Mucosa of gallbladder (tissue), 1 donor: ENCODE results near the gene CD9. TPM values are rescaled to one million over a fixed set of nuclear protein-coding genes. Genes with fewer than 3 reads are reported as not detected.

Experiments used
- DNase-seq: peaks from one replicate; pipeline ENCODE4 v3.0.0-alpha.2; 2020; ENCODE audit warnings: low spot score
- total RNA-seq: library from RNA; stranded (reverse); gene quantifications from one replicate; pipeline ENCODE4 v1.2.1, GENCODE V29; 2021
- donor health status: DM: no; HTN: no; CAD: no.

Gene CD9
- total RNA-seq, 1 donor from 2014 or later = 139 TPM

- DNase-seq = no peak
Measured at GRCh38 chr12:6221146-6221545, 20.9 kb downstream of the CD9 start.

GRCh38 chr12:6222078-6222654 is 22.0 kb downstream of the CD9 start:
- DNase-seq = peak; percentile 72

GRCh38 chr12:6223545-6223944 is 23.3 kb downstream of the CD9 start:
- no peak for DNase-seq

- DNase-seq = no peak
Measured at GRCh38 chr12:6224550-6224949, 24.4 kb downstream of the CD9 start.

- DNase-seq = no peak
Measured at GRCh38 chr12:6225630-6226001, 25.4 kb downstream of the CD9 start.

GRCh38 chr12:6226002-6226678 is 25.9 kb downstream of the CD9 start:
- DNase-seq = peak; percentile 72

- no peak for DNase-seq
Measured at GRCh38 chr12:6226679-6227051, 26.5 kb downstream of the CD9 start.

- no peak for DNase-seq
Measured at GRCh38 chr12:6228535-6229223, 28.5 kb downstream of the CD9 start.

- DNase-seq = peak; percentile 58
Measured at GRCh38 chr12:6229224-6230218, 29.3 kb downstream of the CD9 start.

GRCh38 chr12:6230321-6231110 is 30.3 kb downstream of the CD9 start:
- peak; percentile 59 for DNase-seq

- no peak for DNase-seq
Measured at GRCh38 chr12:6231359-6232268, 31.4 kb downstream of the CD9 start.

GRCh38 chr12:6233121-6233971 is 33.1 kb downstream of the CD9 start:
- DNase-seq = no peak

- no peak for DNase-seq
Measured at GRCh38 chr12:6234214-6234613, 34.0 kb downstream of the CD9 start.

GRCh38 chr12:6234906-6235305 is 34.7 kb downstream of the CD9 start:
- DNase-seq = no peak

GRCh38 chr12:6235499-6235898 is 35.3 kb downstream of the CD9 start:
- DNase-seq = peak; percentile 41

- DNase-seq = no peak
Measured at GRCh38 chr12:6235906-6236640, 35.9 kb downstream of the CD9 start.

GRCh38 chr12:6236641-6236940 is 36.4 kb downstream of the CD9 start:
- no peak for DNase-seq

GRCh38 chr12:6237830-6238229 is 37.6 kb downstream of the CD9 start:
- no peak for DNase-seq

- DNase-seq = no peak
Measured at GRCh38 chr12:6238875-6239274, 38.7 kb downstream of the CD9 start.
